ENCODE results near the gene PIRT.

PIRT gene

DNA sequence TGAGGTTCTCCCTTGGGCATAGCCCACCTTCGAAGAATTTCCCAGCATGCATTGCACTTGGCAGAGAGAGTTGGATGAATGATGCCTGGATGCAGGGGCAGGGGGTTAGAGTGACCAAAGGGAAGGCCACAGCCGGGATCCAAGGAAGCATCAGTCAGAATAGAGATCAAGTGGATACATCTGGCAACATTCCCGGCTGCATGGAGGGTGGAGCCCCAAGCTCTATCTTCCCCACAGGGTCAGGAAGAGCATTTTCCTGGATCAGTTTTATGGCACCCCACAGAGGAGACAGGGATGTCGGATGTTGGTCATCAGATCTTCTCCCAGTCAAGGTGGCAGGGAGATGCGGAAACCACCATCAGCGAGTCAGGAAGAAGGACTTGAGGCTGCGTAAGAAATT lies 13.0 kb downstream of the PIRT start:
- H3K9ac ChIP-seq (ENCODE audit: low read depth in 1 of 2, low read length in 2 of 2): no peak overlapping the region
- peaks cover 11% of the 10 kb centered on the region in 2 donors for H3K4me1 ChIP-seq (ENCODE audit: control insufficient read depth in 1 of 2, insufficient read depth in 2 of 2, low read length in 2 of 2)
- H3K27ac ChIP-seq (ENCODE audit: low read depth, low read length): no peak overlapping the region
- no peaks in the 10 kb centered on the region for H3K36me3 ChIP-seq (ENCODE audit: control insufficient read depth in 1 of 2, insufficient read depth in 2 of 2, low read length in 2 of 2)
- H3K9me3 ChIP-seq (ENCODE audit: control insufficient read depth in 1 of 2, low read length in 2 of 2): no peaks in the 10 kb centered on the region
- no peak overlapping the region for H3K4me3 ChIP-seq (ENCODE audit: low read depth in 1 of 2, low read length in 2 of 2)
- H3K27me3 ChIP-seq (ENCODE audit: control insufficient read depth in 1 of 2, insufficient read depth in 2 of 2, low read length in 2 of 2): no peaks in the 10 kb centered on the region

DNA sequence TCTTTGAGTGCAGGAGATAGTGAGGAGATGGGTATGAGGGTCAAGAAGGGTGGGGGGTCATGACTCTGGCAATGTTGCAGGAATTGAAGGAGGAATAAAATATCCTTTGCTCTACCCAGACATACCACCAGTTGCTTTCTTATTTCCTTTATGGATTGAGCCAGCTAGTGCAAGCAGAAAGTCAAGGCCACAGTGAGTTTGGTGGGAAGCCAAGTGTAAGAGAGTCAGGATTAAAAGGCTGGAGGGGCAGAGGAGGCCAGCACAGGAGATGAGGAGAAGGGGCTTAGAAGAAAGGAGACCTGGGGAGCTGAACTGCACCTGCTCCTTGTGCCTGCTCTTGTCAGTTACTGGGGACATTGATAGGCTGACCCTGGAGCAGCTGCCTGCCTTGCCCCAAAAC lies 16.1 kb downstream of the PIRT start:
- H3K27me3 ChIP-seq (ENCODE audit: control insufficient read depth in 1 of 2, insufficient read depth in 2 of 2, low read length in 2 of 2): no peaks in the 10 kb centered on the region
- H3K27ac ChIP-seq (ENCODE audit: low read depth, low read length): no peak overlapping the region
- no peaks in the 10 kb centered on the region for H3K36me3 ChIP-seq (ENCODE audit: control insufficient read depth in 1 of 2, insufficient read depth in 2 of 2, low read length in 2 of 2)
- H3K9ac ChIP-seq (ENCODE audit: low read depth in 1 of 2, low read length in 2 of 2): no peak overlapping the region
- H3K9me3 ChIP-seq (ENCODE audit: control insufficient read depth in 1 of 2, low read length in 2 of 2): no peaks in the 10 kb centered on the region
- no peak overlapping the region for H3K4me3 ChIP-seq (ENCODE audit: low read depth in 1 of 2, low read length in 2 of 2)
- H3K4me1 ChIP-seq (ENCODE audit: control insufficient read depth in 1 of 2, insufficient read depth in 2 of 2, low read length in 2 of 2): no peaks in the 10 kb centered on the region

DNA sequence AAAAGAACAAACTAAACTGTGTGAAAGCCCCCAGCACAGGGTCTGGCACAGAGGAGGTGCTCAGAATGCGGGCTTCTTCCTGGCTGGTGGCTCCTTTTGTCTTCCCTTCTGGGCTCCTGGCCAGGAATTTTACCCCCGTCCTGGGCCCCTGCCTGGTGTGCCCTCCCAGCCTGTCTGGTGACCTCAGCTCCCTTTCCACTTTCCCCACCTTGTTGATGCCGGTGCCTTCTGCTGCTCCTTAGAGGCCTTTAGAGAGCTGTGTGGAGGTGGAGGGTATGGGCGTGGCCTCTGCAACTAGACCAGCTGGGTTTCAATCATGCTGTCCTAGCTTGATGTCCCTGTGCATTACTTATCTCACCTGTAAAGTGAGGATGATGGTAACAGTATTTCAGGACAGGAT lies 16.8 kb downstream of the PIRT start:
- no peak overlapping the region for H3K27ac ChIP-seq (ENCODE audit: low read depth, low read length)
- H3K4me1 ChIP-seq (ENCODE audit: control insufficient read depth in 1 of 2, insufficient read depth in 2 of 2, low read length in 2 of 2): no peaks in the 10 kb centered on the region
- H3K4me3 ChIP-seq (ENCODE audit: low read depth in 1 of 2, low read length in 2 of 2): no peak overlapping the region
- H3K27me3 ChIP-seq (ENCODE audit: control insufficient read depth in 1 of 2, insufficient read depth in 2 of 2, low read length in 2 of 2): no peaks in the 10 kb centered on the region
- H3K9ac ChIP-seq (ENCODE audit: low read depth in 1 of 2, low read length in 2 of 2): no peak overlapping the region
- H3K36me3 ChIP-seq (ENCODE audit: control insufficient read depth in 1 of 2, insufficient read depth in 2 of 2, low read length in 2 of 2): no peaks in the 10 kb centered on the region
- H3K9me3 ChIP-seq (ENCODE audit: control insufficient read depth in 1 of 2, low read length in 2 of 2): no peaks in the 10 kb centered on the region

DNA sequence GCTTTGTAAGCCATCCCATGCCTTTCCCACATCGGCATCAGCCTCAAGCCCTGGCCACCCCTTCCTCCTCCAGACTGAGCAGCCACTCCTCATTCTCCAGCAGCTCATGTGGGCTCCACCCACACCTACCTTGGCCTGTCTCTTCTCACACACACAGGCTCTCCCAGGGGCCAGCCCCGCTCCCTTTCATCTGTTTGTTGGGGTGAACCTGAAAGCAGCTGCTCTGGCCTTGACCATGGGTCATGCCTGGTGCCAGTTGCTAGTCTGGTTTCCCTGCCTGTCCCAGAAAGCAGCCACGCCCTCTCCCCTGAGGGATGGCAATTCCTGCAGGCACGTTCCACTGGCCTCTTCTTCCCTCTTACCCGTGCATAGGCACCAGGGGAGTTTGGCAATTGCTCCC lies 22.6 kb downstream of the PIRT start:
- H3K4me1 ChIP-seq (ENCODE audit: control insufficient read depth in 1 of 2, insufficient read depth in 2 of 2, low read length in 2 of 2): peaks cover 30 to 33% of the 10 kb centered on the region in 2 donors
- H3K27me3 ChIP-seq (ENCODE audit: control insufficient read depth in 1 of 2, insufficient read depth in 2 of 2, low read length in 2 of 2): no peaks in the 10 kb centered on the region
- H3K9ac ChIP-seq (ENCODE audit: low read depth in 1 of 2, low read length in 2 of 2): peak overlapping the region in 1 of 2 donors; percentile 14
- no peaks in the 10 kb centered on the region for H3K36me3 ChIP-seq (ENCODE audit: control insufficient read depth in 1 of 2, insufficient read depth in 2 of 2, low read length in 2 of 2)
- no peak overlapping the region for H3K4me3 ChIP-seq (ENCODE audit: low read depth in 1 of 2, low read length in 2 of 2)
- H3K9me3 ChIP-seq (ENCODE audit: control insufficient read depth in 1 of 2, low read length in 2 of 2): no peaks in the 10 kb centered on the region
- H3K27ac ChIP-seq (ENCODE audit: low read depth, low read length): no peak overlapping the region

DNA sequence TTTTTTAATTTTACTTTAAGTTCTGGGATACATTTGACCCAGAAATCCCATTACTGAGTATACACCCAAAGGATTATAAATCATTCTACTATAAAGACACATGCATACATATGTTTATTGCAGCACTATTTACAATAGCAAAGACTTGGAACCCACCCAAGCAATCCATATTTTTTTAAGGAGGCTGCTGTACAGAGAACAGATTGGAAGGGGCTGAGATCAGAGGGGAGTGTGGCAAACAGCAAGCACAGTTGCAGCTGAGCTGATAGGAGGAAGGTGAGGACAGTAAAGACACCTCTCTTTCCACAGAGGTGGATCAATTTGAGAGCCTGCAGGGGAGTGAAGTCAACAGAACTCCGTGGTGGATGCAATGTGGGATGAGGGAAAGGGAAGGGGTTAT lies 23.8 kb downstream of the PIRT start:
- Histone ChIP-seq H3K4me1 (ENCODE audit: control insufficient read depth in 1 of 2, insufficient read depth in 2 of 2, low read length in 2 of 2) (peaks cover 30 to 33% of the 10 kb centered on the region in 2 donors), H3K27ac (ENCODE audit: low read depth, low read length) (no peak overlapping the region), H3K27me3 (ENCODE audit: control insufficient read depth in 1 of 2, insufficient read depth in 2 of 2, low read length in 2 of 2) (no peaks in the 10 kb centered on the region), H3K9ac (ENCODE audit: low read depth in 1 of 2, low read length in 2 of 2) (no peak overlapping the region), H3K4me3 (ENCODE audit: low read depth in 1 of 2, low read length in 2 of 2) (no peak overlapping the region), H3K36me3 (ENCODE audit: control insufficient read depth in 1 of 2, insufficient read depth in 2 of 2, low read length in 2 of 2) (no peaks in the 10 kb centered on the region), H3K9me3 (ENCODE audit: control insufficient read depth in 1 of 2, low read length in 2 of 2) (no peaks in the 10 kb centered on the region)

DNA sequence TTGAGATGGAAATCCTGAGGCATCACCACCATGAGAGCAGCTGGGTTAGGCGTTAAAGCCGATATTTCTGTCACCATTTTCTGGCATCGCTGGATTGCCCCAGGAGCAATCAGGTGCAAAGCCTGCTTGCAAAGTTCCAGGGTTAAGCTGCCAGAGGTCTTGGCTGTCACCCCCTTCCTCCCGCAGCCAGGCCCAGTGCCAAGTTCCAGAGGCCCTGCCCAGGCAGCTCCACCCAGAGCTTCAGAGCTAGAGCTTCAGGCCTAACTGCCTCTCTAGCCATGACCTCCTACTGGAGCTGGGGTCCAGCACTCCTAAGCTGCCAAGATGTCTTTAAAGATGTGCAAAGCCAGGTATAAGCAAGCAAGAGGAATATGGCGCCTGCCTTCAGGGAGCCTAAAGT lies 25.2 kb downstream of the PIRT start:
- H3K4me3 ChIP-seq (ENCODE audit: low read depth in 1 of 2, low read length in 2 of 2): no peak overlapping the region
- H3K9ac ChIP-seq (ENCODE audit: low read depth in 1 of 2, low read length in 2 of 2): no peak overlapping the region

DNA sequence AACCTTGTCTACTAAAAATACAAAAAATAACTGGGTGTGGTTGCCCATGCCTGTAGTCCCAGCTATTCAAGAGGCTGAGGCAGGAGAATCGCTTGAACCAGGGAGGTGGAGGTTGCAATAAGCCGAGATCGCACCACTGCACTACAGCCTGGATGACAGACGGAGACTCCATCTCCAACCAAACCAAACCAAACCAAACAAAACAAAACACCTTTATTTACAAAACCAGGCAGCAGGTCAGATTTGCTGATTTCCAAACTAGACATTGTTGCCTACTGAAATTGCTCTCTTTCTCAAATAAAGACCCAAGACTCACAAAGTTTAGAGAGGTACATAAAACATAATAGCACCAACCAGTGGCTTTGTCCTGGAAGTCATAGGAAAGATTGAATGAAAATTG lies 28.3 kb downstream of the PIRT start:
- Histone ChIP-seq H3K4me3 (ENCODE audit: low read depth in 1 of 2, low read length in 2 of 2) (no peak overlapping the region), H3K36me3 (ENCODE audit: control insufficient read depth in 1 of 2, insufficient read depth in 2 of 2, low read length in 2 of 2) (no peaks in the 10 kb centered on the region), H3K9ac (ENCODE audit: low read depth in 1 of 2, low read length in 2 of 2) (no peak overlapping the region), H3K27me3 (ENCODE audit: control insufficient read depth in 1 of 2, insufficient read depth in 2 of 2, low read length in 2 of 2) (no peaks in the 10 kb centered on the region), H3K9me3 (ENCODE audit: control insufficient read depth in 1 of 2, low read length in 2 of 2) (no peaks in the 10 kb centered on the region), H3K4me1 (ENCODE audit: control insufficient read depth in 1 of 2, insufficient read depth in 2 of 2, low read length in 2 of 2) (peaks cover 18 to 35% of the 10 kb centered on the region in 2 donors), H3K27ac (ENCODE audit: low read depth, low read length) (no peak overlapping the region)

More for the DNA sequence above, 25.2 kb downstream of the PIRT start:
- Histone ChIP-seq H3K27me3 (ENCODE audit: control insufficient read depth in 1 of 2, insufficient read depth in 2 of 2, low read length in 2 of 2) (no peaks in the 10 kb centered on the region), H3K9me3 (ENCODE audit: control insufficient read depth in 1 of 2, low read length in 2 of 2) (no peaks in the 10 kb centered on the region), H3K36me3 (ENCODE audit: control insufficient read depth in 1 of 2, insufficient read depth in 2 of 2, low read length in 2 of 2) (no peaks in the 10 kb centered on the region), H3K27ac (ENCODE audit: low read depth, low read length) (no peak overlapping the region), H3K4me1 (ENCODE audit: control insufficient read depth in 1 of 2, insufficient read depth in 2 of 2, low read length in 2 of 2) (peaks cover 30 to 33% of the 10 kb centered on the region in 2 donors)

DNA sequence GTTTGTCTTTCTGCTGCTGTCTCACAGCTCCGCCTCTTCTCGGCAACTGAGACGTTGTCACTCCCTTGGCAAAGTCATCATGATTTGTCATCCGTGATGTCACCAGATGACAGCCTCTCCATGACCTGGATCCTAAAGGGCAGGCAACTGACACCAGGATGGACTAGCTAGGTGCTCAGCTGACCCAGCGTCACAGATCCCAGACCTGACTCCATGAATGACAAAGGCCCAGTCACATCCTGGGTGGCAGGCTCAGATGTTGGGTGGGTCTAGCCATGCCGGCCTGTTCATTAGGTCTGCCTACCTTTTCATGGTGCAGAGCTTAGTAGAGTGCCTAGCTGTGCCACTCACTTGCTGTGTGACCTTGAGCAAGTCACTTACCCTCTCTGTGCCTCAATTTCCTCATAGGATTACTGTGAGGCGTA lies 30.2 kb downstream of the PIRT start:
- no peak overlapping the region for H3K9ac ChIP-seq (ENCODE audit: low read depth in 1 of 2, low read length in 2 of 2)
- H3K4me1 ChIP-seq (ENCODE audit: control insufficient read depth in 1 of 2, insufficient read depth in 2 of 2, low read length in 2 of 2): peaks cover 9 to 22% of the 10 kb centered on the region in 2 donors
- H3K9me3 ChIP-seq (ENCODE audit: control insufficient read depth in 1 of 2, low read length in 2 of 2): no peaks in the 10 kb centered on the region
- no peaks in the 10 kb centered on the region for H3K27me3 ChIP-seq (ENCODE audit: control insufficient read depth in 1 of 2, insufficient read depth in 2 of 2, low read length in 2 of 2)
- no peaks in the 10 kb centered on the region for H3K36me3 ChIP-seq (ENCODE audit: control insufficient read depth in 1 of 2, insufficient read depth in 2 of 2, low read length in 2 of 2)
- H3K4me3 ChIP-seq (ENCODE audit: low read depth in 1 of 2, low read length in 2 of 2): no peak overlapping the region
- no peak overlapping the region for H3K27ac ChIP-seq (ENCODE audit: low read depth, low read length)

DNA sequence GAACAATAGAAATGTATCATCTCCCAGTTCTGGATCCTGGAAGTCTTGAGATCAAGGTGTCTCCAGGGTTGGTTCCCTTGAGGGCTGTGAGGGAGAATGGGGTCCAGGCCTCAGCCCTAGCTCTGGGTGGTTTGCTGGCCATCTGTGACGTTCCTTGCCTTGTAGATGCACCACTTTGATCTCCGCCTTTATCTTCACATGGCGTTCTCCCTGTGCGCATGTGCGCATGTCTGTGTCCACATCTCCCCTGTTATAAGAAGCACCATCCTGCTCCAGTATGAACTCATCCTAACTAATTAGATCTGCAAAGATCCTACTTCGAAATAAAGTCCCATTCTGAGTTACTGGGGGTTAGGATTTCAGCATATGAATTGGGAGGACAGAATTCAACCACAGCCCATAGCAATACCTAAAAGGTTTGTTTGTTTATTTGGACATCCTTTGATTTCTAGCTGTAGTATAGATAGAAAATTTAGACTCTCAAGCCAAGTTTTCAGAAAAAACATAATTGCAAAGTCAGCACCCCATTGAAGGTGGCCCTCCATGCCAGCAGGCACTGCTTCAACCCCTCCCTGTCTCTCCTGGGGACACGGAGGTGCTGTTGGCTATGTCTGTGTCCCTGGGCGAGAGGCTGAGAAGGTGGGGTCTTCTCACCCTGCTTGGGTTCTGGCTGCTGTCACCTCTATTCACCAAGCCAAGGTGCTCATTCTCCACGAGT lies 31.2 kb downstream of the PIRT start:
- no peak overlapping the region for H3K9ac ChIP-seq (ENCODE audit: low read depth in 1 of 2, low read length in 2 of 2)
- H3K9me3 ChIP-seq (ENCODE audit: control insufficient read depth in 1 of 2, low read length in 2 of 2): no peaks in the 10 kb centered on the region
- H3K27me3 ChIP-seq (ENCODE audit: control insufficient read depth in 1 of 2, insufficient read depth in 2 of 2, low read length in 2 of 2): no peaks in the 10 kb centered on the region
- no peaks in the 10 kb centered on the region for H3K36me3 ChIP-seq (ENCODE audit: control insufficient read depth in 1 of 2, insufficient read depth in 2 of 2, low read length in 2 of 2)
- peaks cover 3 to 13% of the 10 kb centered on the region in 2 donors for H3K4me1 ChIP-seq (ENCODE audit: control insufficient read depth in 1 of 2, insufficient read depth in 2 of 2, low read length in 2 of 2)
- no peak overlapping the region for H3K27ac ChIP-seq (ENCODE audit: low read depth, low read length)
- H3K4me3 ChIP-seq (ENCODE audit: low read depth in 1 of 2, low read length in 2 of 2): no peak overlapping the region

- H3K9me3 ChIP-seq (ENCODE audit: control insufficient read depth in 1 of 2, low read length in 2 of 2): no peaks in the 10 kb centered on the region
- no peak overlapping the region for H3K9ac ChIP-seq (ENCODE audit: low read depth in 1 of 2, low read length in 2 of 2)
- peaks cover 3 to 13% of the 10 kb centered on the region in 2 donors for H3K4me1 ChIP-seq (ENCODE audit: control insufficient read depth in 1 of 2, insufficient read depth in 2 of 2, low read length in 2 of 2)
- no peak overlapping the region for H3K27ac ChIP-seq (ENCODE audit: low read depth, low read length)
- H3K4me3 ChIP-seq (ENCODE audit: low read depth in 1 of 2, low read length in 2 of 2): no peak overlapping the region
- H3K27me3 ChIP-seq (ENCODE audit: control insufficient read depth in 1 of 2, insufficient read depth in 2 of 2, low read length in 2 of 2): no peaks in the 10 kb centered on the region
- no peaks in the 10 kb centered on the region for H3K36me3 ChIP-seq (ENCODE audit: control insufficient read depth in 1 of 2, insufficient read depth in 2 of 2, low read length in 2 of 2)
These were observed 32.0 kb downstream of the PIRT start for GRCh38 chr17:10805911-10806310.
